Stomach (tissue), 4 donors: ENCODE measurements around the gene CHD8.

Experiments used
- CTCF ChIP-seq, 7 experiments: fragments of 450-650 bp in 4 of 7; fragments of 200-600 bp in 3 of 7; sonication (generic) in 3 of 7; IDR thresholded peaks; one replicate each; pipeline ENCODE4 v1.5.1; 2016 to 2019; ENCODE audit warnings: antibody characterized with exemption in 7 of 7, control low read depth in 2 of 7, mild to moderate bottlenecking in 1 of 7
- EP300 ChIP-seq: sonication (generic); formaldehyde crosslinking; IDR thresholded peaks from one replicate; pipeline ENCODE4 v1.6.1; 2017; ENCODE audit warnings: antibody characterized with exemption
- POLR2A ChIP-seq, 4 donors: fragments of 450-650 bp; IDR thresholded peaks; one replicate each; pipeline ENCODE4 v1.6.1; 2016; ENCODE audit warnings: antibody characterized with exemption in 4 of 4, control low read depth in 2 of 4, mild to moderate bottlenecking in 1 of 4, moderate library complexity in 1 of 4
- POLR2AphosphoS5 ChIP-seq, 3 donors: sonication (generic); formaldehyde crosslinking; IDR thresholded peaks; one replicate each; pipeline ENCODE4 v1.6.1; 2016; ENCODE audit warnings: antibody characterized with exemption in 3 of 3

GRCh38 chr14:21454843-21455544 is 929 bp downstream of the CHD8 start:
- no peak for TF ChIP-seq CTCF (IDR thresholded peaks at IDR 0.05)
- TF ChIP-seq POLR2AphosphoS5 (IDR thresholded peaks at IDR 0.05) = no peak
- no peak for TF ChIP-seq EP300
- TF ChIP-seq POLR2A (IDR thresholded peaks at IDR 0.05) = no peak
